Peyer's patch (tissue), 4 donors: ENCODE results near the gene UNC13D.

Experiments
- POLR2A ChIP-seq, 2 donors: fragments of 450-650 bp; IDR thresholded peaks; one replicate each; pipeline ENCODE4 v1.5.1; 2017; ENCODE audit warnings: antibody characterized with exemption in 2 of 2, mild to moderate bottlenecking in 2 of 2, moderate library complexity in 2 of 2
- TF ChIP-seq, protein P1 (sequence below), 6 experiments: fragments of 450-650 bp in 4 of 6; fragments of 200-600 bp in 2 of 6; sonication (generic) in 1 of 6; IDR thresholded peaks; one replicate each; pipeline ENCODE4 v1.5.1; 2017 to 2019; ENCODE audit warnings: antibody characterized with exemption in 6 of 6, mild to moderate bottlenecking in 3 of 6, moderate library complexity in 1 of 6

DNA sequence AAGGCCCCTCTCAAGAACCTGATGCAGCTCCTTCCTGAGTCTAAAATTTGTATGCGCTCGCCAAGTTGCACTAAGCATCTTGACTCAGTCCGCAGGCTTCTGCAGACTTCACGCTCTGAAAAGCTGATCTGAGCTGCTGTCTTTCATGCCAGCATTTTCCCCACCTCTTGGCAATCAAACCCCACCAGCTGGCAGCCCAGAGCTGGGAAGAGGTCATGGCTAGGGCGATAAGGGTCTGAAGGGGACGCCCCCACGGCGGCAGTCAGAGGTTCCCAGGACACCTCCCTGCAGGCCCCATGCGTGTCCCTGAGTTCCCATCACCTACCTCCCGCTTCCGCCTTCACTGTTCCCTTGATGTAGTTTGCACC, 5.1 kb upstream of the UNC13D start:
- TF ChIP-seq, protein P1, sequence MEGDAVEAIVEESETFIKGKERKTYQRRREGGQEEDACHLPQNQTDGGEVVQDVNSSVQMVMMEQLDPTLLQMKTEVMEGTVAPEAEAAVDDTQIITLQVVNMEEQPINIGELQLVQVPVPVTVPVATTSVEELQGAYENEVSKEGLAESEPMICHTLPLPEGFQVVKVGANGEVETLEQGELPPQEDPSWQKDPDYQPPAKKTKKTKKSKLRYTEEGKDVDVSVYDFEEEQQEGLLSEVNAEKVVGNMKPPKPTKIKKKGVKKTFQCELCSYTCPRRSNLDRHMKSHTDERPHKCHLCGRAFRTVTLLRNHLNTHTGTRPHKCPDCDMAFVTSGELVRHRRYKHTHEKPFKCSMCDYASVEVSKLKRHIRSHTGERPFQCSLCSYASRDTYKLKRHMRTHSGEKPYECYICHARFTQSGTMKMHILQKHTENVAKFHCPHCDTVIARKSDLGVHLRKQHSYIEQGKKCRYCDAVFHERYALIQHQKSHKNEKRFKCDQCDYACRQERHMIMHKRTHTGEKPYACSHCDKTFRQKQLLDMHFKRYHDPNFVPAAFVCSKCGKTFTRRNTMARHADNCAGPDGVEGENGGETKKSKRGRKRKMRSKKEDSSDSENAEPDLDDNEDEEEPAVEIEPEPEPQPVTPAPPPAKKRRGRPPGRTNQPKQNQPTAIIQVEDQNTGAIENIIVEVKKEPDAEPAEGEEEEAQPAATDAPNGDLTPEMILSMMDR (IDR thresholded peaks at IDR 0.05) = no peak
- TF ChIP-seq POLR2A (IDR thresholded peaks at IDR 0.05) = no peak
